HG03045 (cell line): ENCODE measurements around the gene ADAM33.

Source experiments
- ATAC-seq: cut with Tn5 transposase; IDR thresholded peaks from one replicate; pipeline ENCODE4 v1.9.1; 2021; ENCODE audit warnings: mild to moderate bottlenecking, moderate library complexity; ENCODE audit not compliant: unreplicated experiment

The ADAM33 gene

GRCh38 chr20:3687655-3688054, 5.8 kb upstream of the ADAM33 start:
- ATAC-seq: no peak

GRCh38 chr20:3686867-3687321, 5.1 kb upstream of the ADAM33 start:
- ATAC-seq: no peak

GRCh38 chr20:3686421-3686820, 4.6 kb upstream of the ADAM33 start:
- ATAC-seq: no peak

- no peak for ATAC-seq
Observed at GRCh38 chr20:3685341-3685740, 3.5 kb upstream of the ADAM33 start.

GRCh38 chr20:3681352-3681930, 369 bp downstream of the ADAM33 start:
- no peak for ATAC-seq

GRCh38 chr20:3680701-3681351, 984 bp downstream of the ADAM33 start:
- no peak for ATAC-seq

GRCh38 chr20:3679749-3680700, 1.8 kb downstream of the ADAM33 start:
- no peak for ATAC-seq

- ATAC-seq: no peak
Observed at GRCh38 chr20:3678856-3679720, 2.7 kb downstream of the ADAM33 start.

GRCh38 chr20:3678198-3678597, 3.6 kb downstream of the ADAM33 start:
- ATAC-seq: no peak

- no peak for ATAC-seq
Observed at GRCh38 chr20:3677733-3678132, 4.1 kb downstream of the ADAM33 start.

- ATAC-seq: no peak
Observed at GRCh38 chr20:3674995-3675900, 6.6 kb downstream of the ADAM33 start.

- ATAC-seq: no peak
Observed at GRCh38 chr20:3674447-3674846, 7.4 kb downstream of the ADAM33 start.

- no peak for ATAC-seq
Observed at GRCh38 chr20:3673221-3674070, 8.4 kb downstream of the ADAM33 start.

- ATAC-seq: no peak
Observed at GRCh38 chr20:3672547-3673171, 9.2 kb downstream of the ADAM33 start.

GRCh38 chr20:3671986-3672546, 9.7 kb downstream of the ADAM33 start:
- ATAC-seq: no peak

- ATAC-seq: no peak
Observed at GRCh38 chr20:3670945-3671344, 10.9 kb downstream of the ADAM33 start.

GRCh38 chr20:3670511-3670910, 11.3 kb downstream of the ADAM33 start:
- ATAC-seq: no peak
